IPS-18a (cell line): Measurements from ENCODE around the gene YWHAG.
A peak's percentile ranks its signal among the peaks of the same experiment; 100 is the strongest.
"Not testable (repeated sequence)": the region's sequence is repeated elsewhere in the genome, so short reads cannot be mapped to it uniquely, and the experiment has no call there.

Experiments used
- H3K27ac ChIP-seq: one replicate; pipeline ENCODE4 v1.5.1; 2013; ENCODE audit warnings: low read length
- H3K27me3 ChIP-seq: one replicate; pipeline ENCODE4 v1.6.1; 2013; ENCODE audit warnings: mild to moderate bottlenecking, low read length; ENCODE audit not compliant: control insufficient read depth, insufficient read depth
- H3K36me3 ChIP-seq: one replicate; pipeline ENCODE4 v1.6.1; 2013; ENCODE audit warnings: low read depth, low read length; ENCODE audit not compliant: control insufficient read depth
- H3K4me1 ChIP-seq: one replicate; pipeline ENCODE4 v1.6.1; 2013; ENCODE audit warnings: low read depth, low read length; ENCODE audit not compliant: control insufficient read depth
- H3K4me3 ChIP-seq: one replicate; pipeline ENCODE4 v1.5.1; 2013; ENCODE audit warnings: low read length
- H3K9ac ChIP-seq: one replicate; pipeline ENCODE4 v1.6.1; 2013; ENCODE audit warnings: mild to moderate bottlenecking, low read length, moderate library complexity
- H3K9me3 ChIP-seq: one replicate; pipeline ENCODE4 v1.6.1; 2013; ENCODE audit warnings: low read depth, low read length; ENCODE audit not compliant: control insufficient read depth

The YWHAG gene

DNA sequence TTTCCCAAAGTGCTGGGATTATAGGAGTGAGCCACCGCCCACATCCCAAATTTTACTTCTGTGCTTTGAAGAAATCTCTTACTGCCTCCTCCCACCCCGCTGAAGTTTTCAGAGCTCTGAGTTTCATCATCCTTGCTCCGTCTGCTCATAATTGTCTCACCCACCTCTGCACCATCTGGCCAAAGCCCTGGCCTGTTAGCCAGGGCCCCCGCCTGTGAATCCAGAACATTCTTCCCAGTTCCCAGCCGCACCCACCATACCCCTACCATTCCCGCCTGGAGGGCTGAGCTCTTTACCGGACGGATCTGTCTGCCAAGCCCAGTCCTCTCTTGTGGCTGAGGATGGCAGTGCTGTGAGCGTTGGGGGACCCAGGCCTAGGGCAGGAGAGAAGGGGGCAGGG is 36.2 kb upstream of the YWHAG start:
- no peak overlapping the region for H3K27ac ChIP-seq
- peaks cover 5% of the 10 kb centered on the region for H3K27me3 ChIP-seq
- no peak overlapping the region for H3K4me3 ChIP-seq
- H3K36me3 ChIP-seq: no peaks in the 10 kb centered on the region
- H3K9ac ChIP-seq: no peak overlapping the region
- H3K9me3 ChIP-seq: no peaks in the 10 kb centered on the region
- peaks cover 16% of the 10 kb centered on the region for H3K4me1 ChIP-seq

DNA sequence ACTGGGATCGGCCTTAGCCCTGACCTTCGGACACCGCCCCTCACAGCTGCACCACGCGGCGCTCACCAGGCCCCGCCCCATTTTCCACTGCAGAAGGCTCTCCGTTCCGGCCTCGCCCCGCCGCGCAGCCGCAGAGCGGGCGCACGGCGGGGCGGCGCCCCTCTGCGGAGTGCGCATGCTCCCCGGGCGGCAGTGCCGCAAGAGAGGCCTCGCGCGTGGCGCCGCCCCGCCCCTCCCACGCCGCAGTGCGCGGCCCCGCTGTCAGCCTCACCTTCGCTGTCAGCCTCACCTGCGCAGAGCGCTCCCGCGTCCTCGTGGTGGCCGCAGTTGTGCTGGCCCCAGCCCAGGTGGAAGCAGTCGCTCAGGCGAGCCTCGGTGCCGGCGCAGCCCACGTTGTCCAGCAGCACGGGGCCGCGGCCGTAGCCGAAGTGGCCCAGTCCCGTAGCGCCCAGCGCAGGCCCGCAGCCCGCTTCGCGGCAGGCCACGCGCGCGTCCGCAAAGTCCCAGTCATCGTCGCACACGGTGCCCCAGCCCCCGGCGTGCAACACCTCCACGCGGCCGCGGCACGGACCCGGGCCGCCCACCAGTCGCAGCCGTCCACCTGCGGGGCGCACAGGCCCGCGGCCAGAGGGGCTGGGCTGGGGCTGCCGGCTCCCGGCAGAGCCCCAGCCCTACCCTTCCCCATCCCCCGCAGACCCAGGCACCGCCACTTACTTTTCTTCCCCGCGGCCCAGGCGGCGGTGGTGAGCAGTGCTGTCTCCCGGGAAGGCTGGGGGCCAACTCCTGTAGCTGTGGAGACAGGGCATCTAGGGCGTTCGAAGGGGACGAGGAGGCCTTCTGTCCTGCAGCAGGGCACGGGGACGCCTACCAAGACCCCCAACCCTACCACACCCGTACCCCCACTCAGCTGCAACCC is 34.6 kb upstream of the YWHAG start:
- Histone ChIP-seq H3K4me1 (peaks cover 16% of the 10 kb centered on the region), H3K9ac (peak overlapping the region; percentile 55), H3K36me3 (no peaks in the 10 kb centered on the region), H3K27me3 (peaks cover 5% of the 10 kb centered on the region), H3K9me3 (no peaks in the 10 kb centered on the region), H3K27ac (no peak overlapping the region), H3K4me3 (peak overlapping the region; percentile 68)

DNA sequence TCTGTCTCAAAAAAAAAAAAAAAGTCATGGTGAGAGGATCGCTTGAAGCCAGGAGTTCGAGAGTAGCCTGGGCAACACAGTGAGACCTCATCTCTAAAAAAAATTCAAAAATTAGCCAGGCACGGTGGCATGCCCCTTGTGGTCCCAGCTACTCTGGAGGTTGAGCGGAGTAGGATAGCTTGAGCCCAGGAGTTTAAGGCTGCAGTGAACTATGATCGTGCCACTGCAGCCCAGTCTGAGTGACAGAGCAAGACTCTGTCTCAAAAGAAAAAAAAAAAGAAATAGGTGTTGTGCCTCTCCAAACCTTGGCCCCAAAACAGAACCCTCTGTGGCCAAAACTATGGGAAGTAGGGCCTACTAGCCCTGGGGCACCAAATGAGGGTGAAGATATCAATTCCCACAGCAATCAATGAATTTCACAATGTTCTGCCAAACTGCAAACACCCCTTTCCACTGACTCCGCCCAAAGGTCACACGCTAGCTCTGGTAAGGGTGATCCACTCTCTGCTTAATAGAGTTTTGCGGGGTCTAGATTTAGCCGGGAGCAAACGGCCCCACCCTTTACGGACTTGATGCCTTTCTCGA is 33.8 kb upstream of the YWHAG start:
- Histone ChIP-seq H3K27ac (no peak overlapping the region), H3K9me3 (no peaks in the 10 kb centered on the region), H3K9ac (no peak overlapping the region), H3K4me1 (peaks cover 16% of the 10 kb centered on the region), H3K36me3 (no peaks in the 10 kb centered on the region), H3K4me3 (peak overlapping the region; percentile 68), H3K27me3 (no peaks in the 10 kb centered on the region)

DNA sequence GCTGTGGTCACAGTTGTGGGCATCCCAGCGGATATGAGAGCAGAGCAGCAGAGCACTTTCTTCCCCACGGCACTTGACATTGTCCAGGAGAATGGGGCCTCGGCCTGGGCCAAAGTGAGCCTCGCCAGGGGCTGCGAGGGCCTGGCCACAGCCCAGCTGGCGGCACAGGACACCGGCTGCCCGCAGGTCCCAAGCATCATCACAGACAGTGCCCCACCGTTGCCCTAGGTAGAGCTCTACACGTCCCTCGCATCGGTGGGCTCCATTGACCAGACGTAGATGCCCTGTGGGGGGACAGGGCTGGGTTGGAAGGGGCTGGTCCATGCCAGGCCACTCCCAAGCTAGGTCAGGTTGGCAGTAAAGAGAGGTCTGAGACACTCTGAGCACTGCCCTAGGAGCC is 31.3 kb upstream of the YWHAG start:
- Histone ChIP-seq H3K4me3 (no peak overlapping the region), H3K9ac (no peak overlapping the region), H3K27ac (no peak overlapping the region), H3K9me3 (no peaks in the 10 kb centered on the region), H3K27me3 (no peaks in the 10 kb centered on the region), H3K4me1 (peaks cover 4% of the 10 kb centered on the region), H3K36me3 (no peaks in the 10 kb centered on the region)

DNA sequence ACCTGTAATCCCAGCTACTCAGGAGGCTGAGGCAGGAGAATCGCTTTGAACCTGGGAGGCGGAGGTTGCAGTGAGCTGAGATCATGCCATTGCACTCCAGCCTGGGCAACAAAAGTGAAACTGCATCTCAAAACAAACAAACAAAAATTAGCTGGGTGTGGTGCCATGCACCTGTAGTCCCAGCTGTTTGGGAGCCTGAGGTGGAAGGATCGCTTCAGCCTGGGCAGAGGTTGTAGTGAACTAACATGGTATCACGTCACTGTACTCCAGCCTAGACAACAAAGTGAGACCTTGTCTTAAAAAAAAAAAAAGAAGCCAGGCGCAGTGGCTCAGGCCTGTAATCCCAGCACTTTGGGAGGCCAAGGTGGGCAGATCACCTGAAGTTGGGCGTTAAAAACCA is 29.0 kb upstream of the YWHAG start:
- H3K27ac ChIP-seq: not testable (repeated sequence)

DNA sequence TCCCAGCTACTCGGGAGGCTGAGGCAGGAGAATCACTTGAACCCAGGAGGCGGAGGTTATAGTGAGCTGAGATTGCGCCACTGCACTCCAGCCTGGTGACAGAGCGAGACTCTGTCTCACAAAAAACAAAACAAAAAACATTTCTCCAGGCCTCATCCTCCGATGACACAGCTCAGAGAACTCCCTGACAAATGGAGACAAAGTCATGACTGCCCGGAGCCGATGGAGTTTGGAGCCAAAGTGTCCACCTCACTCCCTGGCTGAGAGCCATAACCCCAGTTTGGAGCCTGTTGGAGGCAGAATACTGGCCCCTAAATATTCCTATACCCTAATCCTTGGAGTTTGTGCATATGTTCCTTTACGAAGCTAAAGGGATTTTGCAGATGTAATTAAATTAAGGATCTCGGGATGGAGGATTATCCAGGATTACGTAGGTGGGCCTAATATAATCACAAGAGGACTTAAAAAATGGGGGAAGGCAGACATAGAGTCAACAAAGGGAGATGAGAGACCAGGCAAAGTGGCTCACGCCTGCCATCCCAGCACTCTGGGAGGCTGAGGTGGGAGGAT is 28.0 kb upstream of the YWHAG start:
- Histone ChIP-seq H3K4me3 (no peak overlapping the region), H3K27me3 (no peaks in the 10 kb centered on the region), H3K4me1 (no peaks in the 10 kb centered on the region), H3K36me3 (no peaks in the 10 kb centered on the region), H3K9me3 (no peaks in the 10 kb centered on the region), H3K9ac (no peak overlapping the region), H3K27ac (no peak overlapping the region)

More for the DNA sequence above, 29.0 kb upstream of the YWHAG start:
- not testable (repeated sequence) for H3K36me3 ChIP-seq, H3K4me1 ChIP-seq, H3K4me3 ChIP-seq, H3K27me3 ChIP-seq, H3K9me3 ChIP-seq, H3K9ac ChIP-seq

DNA sequence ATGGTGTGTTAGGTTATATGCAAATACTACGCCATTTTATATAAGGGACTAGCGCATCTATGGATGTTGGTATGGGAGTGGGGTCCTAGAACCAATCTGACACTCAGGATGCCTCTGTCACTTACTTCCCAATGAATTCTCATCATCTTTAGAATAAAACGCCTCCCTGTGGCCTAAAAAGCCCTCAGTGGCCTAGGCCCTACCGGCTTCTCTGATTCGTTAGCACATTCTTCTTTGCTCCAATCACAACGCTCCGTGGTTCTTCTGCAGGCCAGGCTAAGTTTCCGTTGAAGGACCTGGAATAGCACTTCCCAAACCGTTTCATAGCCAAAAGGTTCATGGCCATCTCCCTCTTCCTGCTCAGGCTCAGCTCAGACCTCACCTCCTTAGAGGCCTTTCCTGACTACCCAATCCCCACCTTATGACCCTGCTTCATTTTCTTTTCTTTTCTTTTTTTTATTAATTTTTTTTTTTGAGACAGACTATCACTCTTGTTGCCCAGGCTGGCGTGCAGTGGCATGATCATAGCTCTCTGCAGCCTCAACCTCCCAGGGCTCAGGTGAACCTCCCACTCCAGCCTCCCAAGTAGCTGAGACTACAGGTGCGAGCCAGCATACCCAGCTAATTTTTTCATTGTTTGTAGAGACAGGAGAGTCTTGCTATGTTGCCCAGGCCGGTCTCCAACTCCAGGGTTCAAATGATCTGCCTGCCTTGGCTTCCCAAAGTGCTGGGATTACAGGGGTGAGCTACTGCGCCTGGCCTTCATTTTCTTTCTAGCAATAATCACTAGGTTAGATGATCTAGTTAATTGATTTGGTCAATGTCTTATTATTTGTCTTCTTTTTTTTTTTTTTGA is 24.5 kb upstream of the YWHAG start:
- Histone ChIP-seq H3K4me3 (no peak overlapping the region), H3K27ac (no peak overlapping the region), H3K36me3 (no peaks in the 10 kb centered on the region)

DNA sequence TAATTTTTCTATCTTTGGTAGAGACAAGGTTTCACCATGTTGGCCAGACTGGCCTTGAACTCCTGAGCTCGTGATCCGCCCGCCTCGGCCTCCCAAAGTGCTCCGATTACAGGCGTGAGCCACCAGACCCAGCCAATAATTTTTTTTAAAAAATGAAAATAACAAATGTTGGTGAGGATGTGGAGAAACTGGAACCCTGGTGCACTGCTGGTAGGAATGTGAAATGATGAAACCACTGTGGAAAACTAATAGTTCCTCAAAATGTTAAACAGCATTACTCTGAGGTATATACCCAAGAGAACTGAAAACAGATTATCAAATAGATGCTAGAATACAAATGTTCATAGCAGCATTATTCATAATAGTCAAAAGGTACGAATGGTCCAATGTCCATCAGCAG is 23.0 kb upstream of the YWHAG start:
- Histone ChIP-seq H3K27me3 (no peaks in the 10 kb centered on the region), H3K4me3 (no peak overlapping the region), H3K4me1 (no peaks in the 10 kb centered on the region), H3K9me3 (no peaks in the 10 kb centered on the region), H3K9ac (no peak overlapping the region), H3K27ac (no peak overlapping the region), H3K36me3 (no peaks in the 10 kb centered on the region)

More for the DNA sequence above, 24.5 kb upstream of the YWHAG start:
- Histone ChIP-seq H3K9ac (no peak overlapping the region), H3K27me3 (no peaks in the 10 kb centered on the region), H3K9me3 (no peaks in the 10 kb centered on the region), H3K4me1 (no peaks in the 10 kb centered on the region)

DNA sequence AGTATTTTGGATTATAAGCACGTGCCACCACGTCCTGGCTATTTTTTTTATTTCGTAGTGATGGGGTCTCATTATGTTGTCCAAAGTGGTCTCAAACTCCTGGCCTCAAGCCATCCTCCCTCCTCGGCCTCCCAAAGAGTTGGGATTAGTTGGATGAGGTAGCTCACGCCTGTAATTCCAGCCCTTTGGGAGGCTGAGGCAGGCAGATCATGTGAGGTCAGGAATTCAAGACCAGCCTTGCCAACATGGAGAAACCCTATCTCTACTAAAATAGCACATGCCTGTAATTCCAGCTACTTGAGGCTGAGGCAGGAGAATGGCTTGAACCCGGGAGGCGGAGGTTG is 21.8 kb upstream of the YWHAG start:
- Histone ChIP-seq H3K27me3 (no peaks in the 10 kb centered on the region), H3K9ac (no peak overlapping the region), H3K27ac (no peak overlapping the region)

DNA sequence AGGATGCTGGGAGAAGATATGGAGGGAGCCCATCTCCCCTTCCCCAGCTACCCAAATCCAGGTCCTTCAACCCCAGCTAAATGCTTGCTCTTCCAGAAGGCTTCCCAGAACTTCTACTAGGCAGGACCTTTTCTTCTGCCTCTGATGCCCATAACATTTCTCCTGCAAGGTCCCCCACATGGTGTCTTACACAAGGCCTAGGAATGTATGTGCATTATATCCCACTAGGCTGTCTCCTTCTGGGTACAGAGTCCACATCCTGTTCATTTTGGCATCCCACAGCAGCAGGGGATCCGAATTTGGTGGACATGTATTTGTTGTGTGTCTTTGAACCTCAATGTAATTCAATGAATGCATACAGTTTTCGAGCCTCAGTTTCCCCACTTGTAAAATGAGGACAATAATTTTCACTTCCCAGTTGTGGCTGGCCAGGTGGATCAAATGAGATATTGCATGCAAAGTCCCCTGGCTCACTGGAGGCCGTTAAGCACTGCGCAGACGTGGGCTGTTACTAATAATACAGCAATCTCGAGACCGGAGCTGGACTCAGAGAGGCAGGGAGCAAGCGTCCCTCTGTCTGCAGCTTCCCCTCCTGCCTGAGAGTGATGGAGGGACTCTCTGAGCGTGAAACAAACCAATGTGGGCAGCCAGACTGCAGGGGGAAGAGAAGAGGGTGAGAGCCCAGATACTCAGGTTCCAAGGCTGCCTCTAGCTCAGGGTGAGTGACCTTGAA is 18.6 kb upstream of the YWHAG start:
- H3K27me3 ChIP-seq: no peaks in the 10 kb centered on the region
- H3K27ac ChIP-seq: no peak overlapping the region
- H3K4me3 ChIP-seq: no peak overlapping the region
- H3K36me3 ChIP-seq: no peaks in the 10 kb centered on the region
- no peaks in the 10 kb centered on the region for H3K9me3 ChIP-seq
- no peaks in the 10 kb centered on the region for H3K4me1 ChIP-seq
- no peak overlapping the region for H3K9ac ChIP-seq

More for the DNA sequence above, 21.8 kb upstream of the YWHAG start:
- H3K9me3 ChIP-seq: no peaks in the 10 kb centered on the region
- no peak overlapping the region for H3K4me3 ChIP-seq
- H3K36me3 ChIP-seq: no peaks in the 10 kb centered on the region
- H3K4me1 ChIP-seq: no peaks in the 10 kb centered on the region

DNA sequence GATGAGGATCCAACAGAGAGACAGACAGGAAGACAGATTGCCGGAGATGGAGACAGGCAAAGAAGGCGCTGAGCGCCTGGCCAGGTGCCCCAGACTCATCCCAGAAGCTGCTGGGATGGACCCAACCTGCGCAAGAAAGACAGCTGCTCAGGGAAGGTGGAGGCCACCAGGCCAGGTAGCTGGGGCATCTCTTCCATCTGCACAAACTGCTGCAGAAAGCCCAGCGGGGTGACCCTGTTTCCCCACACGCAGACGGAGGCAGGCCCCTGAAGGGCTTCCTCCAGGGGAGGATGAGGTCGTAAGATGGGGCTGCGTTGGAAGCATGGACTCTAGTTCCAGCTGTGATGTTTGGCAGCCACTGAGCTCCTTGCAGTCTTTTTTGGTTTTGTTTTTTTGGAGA is 16.5 kb upstream of the YWHAG start:
- Histone ChIP-seq H3K36me3 (no peaks in the 10 kb centered on the region), H3K4me3 (no peak overlapping the region), H3K27ac (no peak overlapping the region), H3K27me3 (no peaks in the 10 kb centered on the region), H3K4me1 (no peaks in the 10 kb centered on the region), H3K9ac (no peak overlapping the region), H3K9me3 (no peaks in the 10 kb centered on the region)
